SK-N-MC (cell line): Measurements from ENCODE around the gene WDR45.

Experiments
- EZH2 ChIP-seq: fragments of 200-600 bp; sonication (generic); IDR thresholded peaks from one replicate; pipeline ENCODE4 v1.6.1; 2017; ENCODE audit warnings: antibody characterized with exemption
- POLR2AphosphoS5 ChIP-seq: IDR thresholded peaks from 2 replicates; pipeline ENCODE4 v1.6.1; 2012; ENCODE audit warnings: mild to moderate bottlenecking, low read depth, low read length, borderline replicate concordance

GRCh38 chrX:49039598-49040375, 39.9 kb downstream of the WDR45 start:
- TF ChIP-seq EZH2 (no peak), POLR2AphosphoS5 (peak; percentile 52; the same call in 1 of the 2 replicates)
